Measurements from ENCODE around the gene ZNF618. TPM values are rescaled to one million over a fixed set of nuclear protein-coding genes. Genes with fewer than 3 reads are reported as not detected.

Gene ZNF618
- total RNA-seq, 1 experiment from 2014 or later = 1.8 TPM

GRCh38 chr9:114078021-114078780 lies 202.1 kb downstream of the ZNF618 start, which contains the start of gene AMBP:
AMBP (minus strand) TSS chr9:114078300; CDS start chr9:114078209, 91 bp downstream.
- in situ Hi-C loops (cut with HindIII; ENCODE audit: low pct_unique_long_range_greater_than_20kb, low sequenced_read_pairs) = no loop called here

DNA sequence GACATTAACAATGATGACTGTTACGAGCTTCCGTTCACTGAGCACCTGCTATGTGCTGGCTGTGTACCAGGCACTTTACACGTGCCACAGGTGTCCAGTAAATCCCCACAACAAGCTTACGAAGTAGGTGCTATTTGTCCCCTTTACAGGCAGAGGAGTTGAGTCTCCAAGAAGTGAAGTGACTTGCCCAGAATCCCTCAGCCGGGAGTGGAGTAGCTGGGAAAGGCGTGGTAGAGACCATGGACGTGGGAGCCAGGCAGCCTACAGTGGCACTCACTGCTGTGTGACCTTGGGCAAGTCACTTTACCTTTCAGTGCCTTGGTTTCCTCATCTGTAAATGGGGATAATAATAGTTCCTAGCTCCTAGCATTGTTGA lies 202.7 kb downstream of the ZNF618 start:
- TF ChIP-seq POLR2AphosphoS5 (IDR thresholded peaks at IDR 0.05; ENCODE audit: low read depth, low read length) (no peak), SIN3A (IDR thresholded peaks at IDR 0.05; ENCODE audit: borderline replicate concordance, insufficient read depth, low read depth, low read length) (no peak), CTCF (IDR thresholded peaks at IDR 0.05) (no peak), TCF7L2 (IDR thresholded peaks at IDR 0.05; ENCODE audit: low read depth, low read length) (no peak)
- TF ChIP-seq, protein P1, sequence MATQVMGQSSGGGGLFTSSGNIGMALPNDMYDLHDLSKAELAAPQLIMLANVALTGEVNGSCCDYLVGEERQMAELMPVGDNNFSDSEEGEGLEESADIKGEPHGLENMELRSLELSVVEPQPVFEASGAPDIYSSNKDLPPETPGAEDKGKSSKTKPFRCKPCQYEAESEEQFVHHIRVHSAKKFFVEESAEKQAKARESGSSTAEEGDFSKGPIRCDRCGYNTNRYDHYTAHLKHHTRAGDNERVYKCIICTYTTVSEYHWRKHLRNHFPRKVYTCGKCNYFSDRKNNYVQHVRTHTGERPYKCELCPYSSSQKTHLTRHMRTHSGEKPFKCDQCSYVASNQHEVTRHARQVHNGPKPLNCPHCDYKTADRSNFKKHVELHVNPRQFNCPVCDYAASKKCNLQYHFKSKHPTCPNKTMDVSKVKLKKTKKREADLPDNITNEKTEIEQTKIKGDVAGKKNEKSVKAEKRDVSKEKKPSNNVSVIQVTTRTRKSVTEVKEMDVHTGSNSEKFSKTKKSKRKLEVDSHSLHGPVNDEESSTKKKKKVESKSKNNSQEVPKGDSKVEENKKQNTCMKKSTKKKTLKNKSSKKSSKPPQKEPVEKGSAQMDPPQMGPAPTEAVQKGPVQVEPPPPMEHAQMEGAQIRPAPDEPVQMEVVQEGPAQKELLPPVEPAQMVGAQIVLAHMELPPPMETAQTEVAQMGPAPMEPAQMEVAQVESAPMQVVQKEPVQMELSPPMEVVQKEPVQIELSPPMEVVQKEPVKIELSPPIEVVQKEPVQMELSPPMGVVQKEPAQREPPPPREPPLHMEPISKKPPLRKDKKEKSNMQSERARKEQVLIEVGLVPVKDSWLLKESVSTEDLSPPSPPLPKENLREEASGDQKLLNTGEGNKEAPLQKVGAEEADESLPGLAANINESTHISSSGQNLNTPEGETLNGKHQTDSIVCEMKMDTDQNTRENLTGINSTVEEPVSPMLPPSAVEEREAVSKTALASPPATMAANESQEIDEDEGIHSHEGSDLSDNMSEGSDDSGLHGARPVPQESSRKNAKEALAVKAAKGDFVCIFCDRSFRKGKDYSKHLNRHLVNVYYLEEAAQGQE (IDR thresholded peaks at IDR 0.05; ENCODE audit: insufficient read depth in 1 of 2, low read depth in 2 of 2, low read length in 1 of 2) = no peak
- no peaks in the 10 kb centered on the region for H3K36me3 ChIP-seq (ENCODE audit: control insufficient read depth, insufficient read depth, low read length)
- in situ Hi-C loops (cut with HindIII; ENCODE audit: low pct_unique_long_range_greater_than_20kb, low sequenced_read_pairs) (no loop called here), intact Hi-C loops (cut with micrococcal nuclease; ENCODE audit: unreplicated experiment) (no loop called here)
- ChIA-PET POLR2A (no interaction called here), CTCF (no interaction called here)
- ATAC-seq (no peak), DNase-seq (ENCODE audit: low read depth, low spot score) (no peak)
- no peak overlapping the region for H3K27ac ChIP-seq (ENCODE audit: low read length)
- no peaks in the 10 kb centered on the region for H3K4me1 ChIP-seq (ENCODE audit: control insufficient read depth, insufficient read depth, low read length)
- BruUV-seq (replicated peaks) = no TSS peak
- H3K9me3 ChIP-seq (ENCODE audit: control insufficient read depth, insufficient read depth, low read depth, low read length) = no peaks in the 10 kb centered on the region
- H3K27me3 ChIP-seq (ENCODE audit: control insufficient read depth, insufficient read depth, low read length) = no peaks in the 10 kb centered on the region; the same call in 1 of the 2 replicates
- H3K4me3 ChIP-seq (ENCODE audit: low read depth in 2 of 2, low read length in 2 of 2) = no peak overlapping the region

More at GRCh38 chr9:114078021-114078780, 202.1 kb downstream of the ZNF618 start, which contains the start of gene AMBP:
- H3K27me3 ChIP-seq (ENCODE audit: control insufficient read depth, insufficient read depth, low read length) = no peaks in the 10 kb centered on the region; the same call in 1 of the 2 replicates
- ATAC-seq (no peak), DNase-seq (ENCODE audit: low read depth, low spot score) (no peak)
- H3K4me1 ChIP-seq (ENCODE audit: control insufficient read depth, insufficient read depth, low read length) = no peaks in the 10 kb centered on the region
- BruUV-seq (replicated peaks) = no TSS peak
- H3K36me3 ChIP-seq (ENCODE audit: control insufficient read depth, insufficient read depth, low read length) = no peaks in the 10 kb centered on the region
- H3K27ac ChIP-seq (ENCODE audit: low read length) = no peak within 1 kb of the TSS
- no peaks in the 10 kb centered on the region for H3K9me3 ChIP-seq (ENCODE audit: control insufficient read depth, insufficient read depth, low read depth, low read length)
- ChIA-PET CTCF (no interaction called here), POLR2A (no interaction called here)
- intact Hi-C loops (cut with micrococcal nuclease; ENCODE audit: unreplicated experiment) = no loop called here
- TF ChIP-seq SIN3A (IDR thresholded peaks at IDR 0.05; ENCODE audit: borderline replicate concordance, insufficient read depth, low read depth, low read length) = no peak
- TF ChIP-seq POLR2AphosphoS5 (IDR thresholded peaks at IDR 0.05; ENCODE audit: low read depth, low read length) = no peak
- TF ChIP-seq TCF7L2 (IDR thresholded peaks at IDR 0.05; ENCODE audit: low read depth, low read length) = no peak
- no peak for TF ChIP-seq CTCF (IDR thresholded peaks at IDR 0.05)
- TF ChIP-seq, protein P1 (IDR thresholded peaks at IDR 0.05; ENCODE audit: insufficient read depth in 1 of 2, low read depth in 2 of 2, low read length in 1 of 2) = no peak
- H3K4me3 ChIP-seq (ENCODE audit: low read depth in 2 of 2, low read length in 2 of 2) = no peak within 1 kb of the TSS

Data from Panc1 (cell line).